Fibroblast of the conjunctiva (primary cell): ENCODE results near the gene AURKAIP1.

Experiments used
- DNase-seq: peaks from one replicate; pipeline ENCODE4 v3.0.0-alpha.2; 2010; ENCODE audit warnings: low read depth

The AURKAIP1 gene

GRCh38 chr1:1332774-1333480 lies 42.1 kb downstream of the AURKAIP1 start:
- DNase-seq, result no peak

- DNase-seq, result no peak
These were observed 42.8 kb downstream of the AURKAIP1 start for GRCh38 chr1:1332031-1332755.

- DNase-seq, result no peak
These were observed 43.7 kb downstream of the AURKAIP1 start, which contains the start of gene TAS1R3 for GRCh38 chr1:1331068-1331965. TSS of gene TAS1R3 (plus strand) at chr1:1331280. CDS start at chr1:1331346, 66 bp downstream.

- DNase-seq, result no peak
These were observed 44.5 kb downstream of the AURKAIP1 start for GRCh38 chr1:1330366-1331067.

- no peak for DNase-seq
These were observed 45.5 kb downstream of the AURKAIP1 start for GRCh38 chr1:1329304-1330210.

- DNase-seq, result no peak
These were observed 46.8 kb downstream of the AURKAIP1 start for GRCh38 chr1:1328254-1328653.

GRCh38 chr1:1327291-1327690 lies 47.7 kb downstream of the AURKAIP1 start:
- DNase-seq, result no peak

- DNase-seq, result no peak
These were observed 48.9 kb downstream of the AURKAIP1 start for GRCh38 chr1:1326075-1326605.

GRCh38 chr1:1325288-1326074 lies 49.5 kb downstream of the AURKAIP1 start:
- DNase-seq, result no peak

- DNase-seq, result peak; percentile 78
These were observed 50.3 kb downstream of the AURKAIP1 start, which contains the start of the genes CPTP and INTS11 for GRCh38 chr1:1324524-1325287. TSS of gene CPTP (plus strand) at chr1:1324802. CDS start at chr1:1326911, 2,109 bp downstream. TSS of gene INTS11 (minus strand) at chr1:1324660. CDS start at chr1:1324608, 52 bp downstream.

- DNase-seq, result no peak
These were observed 50.9 kb downstream of the AURKAIP1 start for GRCh38 chr1:1324084-1324523.
